ENCODE results near the gene WWOX. TPM values are rescaled to one million over a fixed set of nuclear protein-coding genes. Genes with fewer than 3 reads are reported as not detected.
A peak's percentile ranks its signal among the peaks of the same experiment; 100 is the strongest.

WWOX gene
- total and polyA plus RNA-seq, 2 of the 13 experiments (the other 11 are each of a cell fraction or from before 2014, with no cell fraction given), result 9.1 to 37.4 TPM

DNA sequence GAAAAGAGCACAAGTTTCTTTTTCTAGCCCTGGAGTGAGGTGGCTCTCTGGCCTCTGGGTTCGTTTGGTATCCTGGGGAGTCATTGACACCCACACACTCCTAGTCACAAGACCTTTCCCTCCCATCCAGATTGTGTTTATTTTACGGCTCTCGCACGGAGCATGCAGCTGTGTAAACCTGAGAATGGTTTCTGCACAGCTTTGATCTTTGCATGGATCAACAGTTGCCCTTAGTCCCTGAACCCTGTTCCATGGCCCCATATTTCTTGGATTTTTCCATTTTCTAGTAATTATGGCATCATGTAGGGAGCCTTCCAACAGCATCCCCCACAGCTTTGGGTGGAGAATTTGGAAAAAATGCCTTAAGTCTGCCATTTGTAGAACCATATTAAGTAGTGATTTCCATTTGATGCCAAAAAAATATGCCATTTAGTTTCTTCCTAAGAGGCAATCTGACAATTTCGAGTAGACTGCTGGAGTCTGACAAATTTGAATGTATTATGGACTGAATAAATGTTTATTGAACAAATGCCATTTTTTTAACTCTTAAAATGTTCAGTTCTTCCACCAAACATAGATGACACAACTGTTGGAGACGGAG, 197.7 kb downstream of the WWOX start (continued):
- TF ChIP-seq NBN (conservative IDR thresholded peaks at IDR 0.05) (no peak), SNAPC2 (CRISPR knock-in tag; IDR thresholded peaks at IDR 0.05) (peak; percentile 86), ETS1 (CRISPR knock-in tag; IDR thresholded peaks at IDR 0.05) (no peak), NFKB2 (CRISPR knock-in tag; IDR thresholded peaks at IDR 0.05; ENCODE audit: borderline replicate concordance) (no peak), ZNF367 (CRISPR knock-in tag; IDR thresholded peaks at IDR 0.05; ENCODE audit: borderline replicate concordance) (no peak), ZNF496 (CRISPR knock-in tag; IDR thresholded peaks at IDR 0.05; ENCODE audit: insufficient replicate concordance) (no peak), ZNF18 (CRISPR knock-in tag; IDR thresholded peaks at IDR 0.05; ENCODE audit: insufficient replicate concordance) (peak; percentile 73), ZNF446 (CRISPR knock-in tag; IDR thresholded peaks at IDR 0.05) (no peak), LCORL (IDR thresholded peaks at IDR 0.05) (no peak), LCORL (CRISPR knock-in tag; IDR thresholded peaks at IDR 0.05) (peak; percentile 96), MLX (CRISPR knock-in tag; IDR thresholded peaks at IDR 0.05) (peak; percentile 99), ZNF343 (CRISPR knock-in tag; IDR thresholded peaks at IDR 0.05) (0 out of 2 replicates have a peak, but pooled peaks have one; percentile 68), ZBTB1 (CRISPR knock-in tag; IDR thresholded peaks at IDR 0.05; ENCODE audit: borderline replicate concordance) (peak; percentile 54; the same call in 1 of the 2 replicates), ZBTB42 (CRISPR knock-in tag; IDR thresholded peaks at IDR 0.05) (no peak), ZNF704 (CRISPR knock-in tag; IDR thresholded peaks at IDR 0.05; ENCODE audit: borderline replicate concordance) (no peak; the same call in 1 of the 2 replicates), ZNF577 (CRISPR knock-in tag; IDR thresholded peaks at IDR 0.05; ENCODE audit: borderline replicate concordance, low read depth) (no peak), ZNF501 (CRISPR knock-in tag; IDR thresholded peaks at IDR 0.05) (peak; percentile 89), FOXO1 (CRISPR knock-in tag; IDR thresholded peaks at IDR 0.05) (peak; percentile 99), NFRKB (IDR thresholded peaks at IDR 0.05) (no peak), NCOR1 (IDR thresholded peaks at IDR 0.05; ENCODE audit: borderline replicate concordance, low read length) (peak; percentile 96; the same call in 1 of the 2 replicates), MBD4 (IDR thresholded peaks at IDR 0.05; ENCODE audit: borderline replicate concordance, low read length) (peak; percentile 87; the same call in 1 of the 2 replicates), TEF (CRISPR knock-in tag; IDR thresholded peaks at IDR 0.05) (0 out of 2 replicates have a peak, but pooled peaks have one; percentile 35)
- TF ChIP-seq, protein P1, sequence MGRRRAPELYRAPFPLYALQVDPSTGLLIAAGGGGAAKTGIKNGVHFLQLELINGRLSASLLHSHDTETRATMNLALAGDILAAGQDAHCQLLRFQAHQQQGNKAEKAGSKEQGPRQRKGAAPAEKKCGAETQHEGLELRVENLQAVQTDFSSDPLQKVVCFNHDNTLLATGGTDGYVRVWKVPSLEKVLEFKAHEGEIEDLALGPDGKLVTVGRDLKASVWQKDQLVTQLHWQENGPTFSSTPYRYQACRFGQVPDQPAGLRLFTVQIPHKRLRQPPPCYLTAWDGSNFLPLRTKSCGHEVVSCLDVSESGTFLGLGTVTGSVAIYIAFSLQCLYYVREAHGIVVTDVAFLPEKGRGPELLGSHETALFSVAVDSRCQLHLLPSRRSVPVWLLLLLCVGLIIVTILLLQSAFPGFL (CRISPR knock-in tag; IDR thresholded peaks at IDR 0.05), result no peak
- TF ChIP-seq, protein P2, sequence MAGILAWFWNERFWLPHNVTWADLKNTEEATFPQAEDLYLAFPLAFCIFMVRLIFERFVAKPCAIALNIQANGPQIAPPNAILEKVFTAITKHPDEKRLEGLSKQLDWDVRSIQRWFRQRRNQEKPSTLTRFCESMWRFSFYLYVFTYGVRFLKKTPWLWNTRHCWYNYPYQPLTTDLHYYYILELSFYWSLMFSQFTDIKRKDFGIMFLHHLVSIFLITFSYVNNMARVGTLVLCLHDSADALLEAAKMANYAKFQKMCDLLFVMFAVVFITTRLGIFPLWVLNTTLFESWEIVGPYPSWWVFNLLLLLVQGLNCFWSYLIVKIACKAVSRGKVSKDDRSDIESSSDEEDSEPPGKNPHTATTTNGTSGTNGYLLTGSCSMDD (CRISPR knock-in tag; IDR thresholded peaks at IDR 0.05), result no peak
